ENCODE data around the gene DNAI7. TPM values are rescaled to one million over a fixed set of nuclear protein-coding genes. Genes with fewer than 3 reads are reported as not detected.

DNAI7 gene
- total and polyA plus RNA-seq, 8 donors: 0.63 to 2.0 (median 0.91) TPM

DNA sequence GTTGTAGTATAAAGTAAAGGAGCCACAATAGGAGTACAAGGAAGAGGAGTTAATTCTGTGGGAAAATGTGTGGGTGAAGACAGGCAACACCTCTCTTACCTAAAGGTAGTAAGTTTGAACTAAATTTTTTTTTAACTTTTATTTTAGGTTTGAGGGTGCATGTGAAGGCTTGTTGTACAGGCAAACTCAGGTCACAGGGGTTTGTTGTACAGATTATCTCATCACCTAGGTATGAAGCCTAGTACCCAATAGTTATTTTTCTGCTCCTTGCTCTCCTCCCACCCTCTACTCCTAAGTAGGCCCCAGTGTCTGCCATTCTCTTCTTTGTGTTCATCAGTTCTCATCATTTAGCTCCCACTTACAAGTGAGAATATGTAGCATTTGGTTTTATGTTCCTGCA, 70.5 kb downstream of the DNAI7 start:
- H3K9me3 ChIP-seq: no peaks in the 10 kb centered on the region
- H3K27me3 ChIP-seq: no peaks in the 10 kb centered on the region
- TF ChIP-seq, protein P1, sequence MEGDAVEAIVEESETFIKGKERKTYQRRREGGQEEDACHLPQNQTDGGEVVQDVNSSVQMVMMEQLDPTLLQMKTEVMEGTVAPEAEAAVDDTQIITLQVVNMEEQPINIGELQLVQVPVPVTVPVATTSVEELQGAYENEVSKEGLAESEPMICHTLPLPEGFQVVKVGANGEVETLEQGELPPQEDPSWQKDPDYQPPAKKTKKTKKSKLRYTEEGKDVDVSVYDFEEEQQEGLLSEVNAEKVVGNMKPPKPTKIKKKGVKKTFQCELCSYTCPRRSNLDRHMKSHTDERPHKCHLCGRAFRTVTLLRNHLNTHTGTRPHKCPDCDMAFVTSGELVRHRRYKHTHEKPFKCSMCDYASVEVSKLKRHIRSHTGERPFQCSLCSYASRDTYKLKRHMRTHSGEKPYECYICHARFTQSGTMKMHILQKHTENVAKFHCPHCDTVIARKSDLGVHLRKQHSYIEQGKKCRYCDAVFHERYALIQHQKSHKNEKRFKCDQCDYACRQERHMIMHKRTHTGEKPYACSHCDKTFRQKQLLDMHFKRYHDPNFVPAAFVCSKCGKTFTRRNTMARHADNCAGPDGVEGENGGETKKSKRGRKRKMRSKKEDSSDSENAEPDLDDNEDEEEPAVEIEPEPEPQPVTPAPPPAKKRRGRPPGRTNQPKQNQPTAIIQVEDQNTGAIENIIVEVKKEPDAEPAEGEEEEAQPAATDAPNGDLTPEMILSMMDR (IDR thresholded peaks at IDR 0.05): no peak
- no peaks in the 10 kb centered on the region for H3K36me3 ChIP-seq
- H3K27ac ChIP-seq: no peak overlapping the region
- H3K4me1 ChIP-seq: no peaks in the 10 kb centered on the region
- no peak overlapping the region for H3K4me3 ChIP-seq
- ATAC-seq (no peak), DNase-seq (no peak), FAIRE-seq (no peak)
- intact Hi-C loops (cut with DNase I): no loop called here

DNA sequence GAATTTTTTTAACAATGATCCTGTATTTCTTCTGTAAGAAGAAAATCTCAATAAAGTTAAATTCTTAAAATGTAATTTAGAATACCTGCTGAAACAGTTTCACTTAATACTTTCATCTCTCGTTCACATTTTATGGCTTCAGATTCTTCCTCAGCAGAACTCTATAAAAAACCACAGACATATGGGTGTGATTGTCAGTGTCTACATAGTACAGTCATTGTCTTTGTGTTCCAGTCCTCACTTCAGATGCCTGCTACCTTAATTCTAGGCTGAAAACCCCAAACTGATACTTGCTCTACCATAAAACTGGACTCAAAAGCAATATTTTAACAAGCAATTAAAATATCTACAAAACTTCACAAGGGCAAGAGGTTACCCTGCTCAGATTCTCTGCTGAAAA, 71.8 kb downstream of the DNAI7 start:
- FAIRE-seq (no peak), DNase-seq (no peak), ATAC-seq (no peak)
- intact Hi-C loops (cut with DNase I): no loop called here
- Histone ChIP-seq H3K9me3 (no peaks in the 10 kb centered on the region), H3K4me1 (no peaks in the 10 kb centered on the region), H3K27me3 (no peaks in the 10 kb centered on the region), H3K36me3 (no peaks in the 10 kb centered on the region), H3K4me3 (no peak overlapping the region), H3K27ac (no peak overlapping the region)
- 74 to 80% methylated on average over 1 of the region's 1 CpG for WGBS, 2 donors
- TF ChIP-seq, protein P1 (IDR thresholded peaks at IDR 0.05): no peak

DNA sequence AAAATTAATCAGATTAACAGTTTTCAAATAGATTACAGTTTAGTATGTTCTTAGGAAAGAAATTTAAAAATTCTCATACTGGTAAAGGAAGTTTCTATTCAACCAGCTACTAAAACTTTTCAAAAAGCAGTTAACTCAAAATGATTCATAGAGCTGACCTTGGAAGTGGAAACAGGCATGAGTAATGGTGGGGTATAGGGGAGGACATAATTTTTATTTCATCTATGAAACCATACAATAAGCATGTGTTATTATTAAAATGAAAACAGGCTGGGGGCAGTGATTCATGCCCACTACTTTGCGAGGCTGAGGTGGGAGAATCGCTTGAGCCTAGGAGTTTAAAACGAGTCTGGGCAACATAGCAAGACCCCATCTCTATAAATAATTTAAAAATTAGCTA, 73.0 kb downstream of the DNAI7 start:
- intact Hi-C loops (cut with DNase I): no loop called here
- Histone ChIP-seq H3K9me3 (no peaks in the 10 kb centered on the region), H3K27ac (no peak overlapping the region), H3K4me1 (no peaks in the 10 kb centered on the region), H3K36me3 (no peaks in the 10 kb centered on the region), H3K27me3 (no peaks in the 10 kb centered on the region), H3K4me3 (no peak overlapping the region)
- FAIRE-seq: no peak
- no peak for DNase-seq
- WGBS, 2 donors: 89 to 90% methylated on average over 3 of the region's 3 CpGs
- TF ChIP-seq, protein P1 (IDR thresholded peaks at IDR 0.05): no peak
- ATAC-seq: no peak

DNA sequence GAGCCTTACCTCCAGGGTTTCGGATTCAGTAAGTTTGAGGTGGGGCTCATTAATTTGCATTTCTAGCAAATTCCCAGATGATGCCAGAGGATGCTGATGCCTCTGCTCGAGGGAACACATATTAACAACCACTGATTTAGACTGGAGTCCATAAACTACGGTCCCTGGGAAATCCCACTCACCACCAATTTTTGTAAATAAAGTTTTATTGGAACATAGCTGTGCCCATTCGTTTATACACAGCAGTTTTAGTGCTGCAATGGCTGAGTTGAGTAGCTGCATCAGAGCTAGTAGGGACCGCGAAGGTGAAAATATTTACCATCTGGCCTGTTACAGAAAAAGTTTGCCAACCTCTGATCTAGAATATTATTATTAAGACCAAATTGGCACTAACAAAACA, 73.8 kb downstream of the DNAI7 start:
- Histone ChIP-seq H3K36me3 (no peaks in the 10 kb centered on the region), H3K4me3 (no peak overlapping the region), H3K9me3 (no peaks in the 10 kb centered on the region), H3K27ac (no peak overlapping the region), H3K27me3 (no peaks in the 10 kb centered on the region), H3K4me1 (no peaks in the 10 kb centered on the region)
- intact Hi-C loops (cut with DNase I): no loop called here
- WGBS, 2 donors: 86 to 88% methylated on average over 6 of the region's 6 CpGs
- DNase-seq (no peak), ATAC-seq (no peak), FAIRE-seq (no peak)
- TF ChIP-seq, protein P1 (IDR thresholded peaks at IDR 0.05): no peak

- no peak for DNase-seq
- Histone ChIP-seq H3K4me3 (no peak overlapping the region), H3K27ac (no peak overlapping the region), H3K4me1 (no peaks in the 10 kb centered on the region), H3K36me3 (no peaks in the 10 kb centered on the region), H3K27me3 (no peaks in the 10 kb centered on the region), H3K9me3 (no peaks in the 10 kb centered on the region)
- no peak for ATAC-seq
- FAIRE-seq: no peak
- 73 to 75% methylated on average over 1 of the region's 1 CpG for WGBS, 2 donors
- TF ChIP-seq, protein P1 (IDR thresholded peaks at IDR 0.05): no peak
- intact Hi-C loops (cut with DNase I): no loop called here
Measured at GRCh38 chr12:25119020-25119419, 75.9 kb downstream of the DNAI7 start.
